CD4-positive, alpha-beta T cell (primary cell): ENCODE measurements around the gene SAMD4A. TPM values are rescaled to one million over a fixed set of nuclear protein-coding genes. Genes with fewer than 3 reads are reported as not detected.

Experiments used
- ATAC-seq: fragments of 200-7000 bp; cut with Tn5 transposase; one replicate; pipeline ENCODE4 v1.10.0; 2022; ENCODE audit warnings: mild to moderate bottlenecking; ENCODE audit not compliant: poor library complexity
- CTCF ChIA-PET: fragments of 350-600 bp; sonication (Branson Sonifier 250); formaldehyde crosslinking; loops from one replicate; lab custom pipeline; 2021; ENCODE audit warnings: antibody characterized with exemption, inconsistent platforms; lab: Charles Lee
- POLR2A ChIA-PET: fragments of 350-600 bp; sonication (Branson Sonifier 250); formaldehyde crosslinking; loops from one replicate; lab custom pipeline; 2021; ENCODE audit warnings: antibody characterized with exemption, inconsistent platforms; lab: Charles Lee
- DNase-seq, 14 experiments: peaks; one replicate each; pipeline ENCODE4 v3.0.0-alpha.2; 2013 to 2020; ENCODE audit warnings: mixed read lengths in 2 of 14
- H3K27ac ChIP-seq, 2 donors: one replicate each; pipeline versions ENCODE4 v1.5.1 to v1.7.0; 2013; ENCODE audit warnings: low read length in 2 of 2, low read depth in 1 of 2, mild to moderate bottlenecking in 1 of 2
- H3K27me3 ChIP-seq, 2 experiments: 1 replicate in 1 of 2; 2 replicates in 1 of 2; pipeline versions ENCODE4 v1.6.1 to v1.7.0; 2013; ENCODE audit warnings: low read length in 2 of 2, control low read depth in 1 of 2, mild to moderate bottlenecking in 1 of 2, moderate library complexity in 1 of 2; ENCODE audit not compliant: insufficient read depth in 2 of 2, control insufficient read depth in 1 of 2
- H3K36me3 ChIP-seq: one replicate; pipeline ENCODE4 v1.6.1; 2013; ENCODE audit warnings: low read length, control low read depth; ENCODE audit not compliant: insufficient read depth
- H3K4me1 ChIP-seq: one replicate; pipeline ENCODE4 v1.6.1; 2013; ENCODE audit warnings: low read length, control low read depth; ENCODE audit not compliant: insufficient read depth
- H3K4me3 ChIP-seq: one replicate; pipeline ENCODE4 v1.5.1; 2013; ENCODE audit warnings: mild to moderate bottlenecking, low read length, moderate library complexity
- H3K9me3 ChIP-seq, 2 experiments: 1 replicate in 1 of 2; 2 replicates in 1 of 2; pipeline versions ENCODE4 v1.6.1 to v1.7.0; 2013; ENCODE audit warnings: low read length in 2 of 2, mild to moderate bottlenecking in 2 of 2, control low read depth in 1 of 2, moderate library complexity in 1 of 2; ENCODE audit not compliant: control insufficient read depth in 1 of 2, insufficient read depth in 1 of 2
- H3K27ac Mint-ChIP-seq: one replicate; pipeline ENCODE4 v1.8.0; 2020; ENCODE audit warnings: mixed read lengths
- H3K27me3 Mint-ChIP-seq: one replicate; pipeline ENCODE4 v1.8.0; 2021; ENCODE audit warnings: mixed read lengths
- H3K36me3 Mint-ChIP-seq: one replicate; pipeline ENCODE4 v1.8.0; 2021; ENCODE audit warnings: low read depth, mixed read lengths
- H3K4me1 Mint-ChIP-seq: one replicate; pipeline ENCODE4 v1.8.0; 2021; ENCODE audit warnings: low read depth, mixed read lengths
- H3K4me3 Mint-ChIP-seq: one replicate; pipeline ENCODE4 v1.8.0; 2020; ENCODE audit warnings: mild to moderate bottlenecking, mixed read lengths
- H3K9me3 Mint-ChIP-seq: one replicate; pipeline ENCODE4 v1.8.0; 2020; ENCODE audit warnings: mixed read lengths
- CTCF ChIP-seq: fragments of 200-600 bp; IDR thresholded peaks from one replicate; pipeline ENCODE4 v1.8.0; 2022; ENCODE audit warnings: antibody characterized with exemption, mild to moderate bottlenecking
- intact Hi-C, 2 experiments: fragments of 100-400 bp; cut with DNase I in 1 of 2; cut with micrococcal nuclease in 1 of 2; formaldehyde crosslinking; loops; one replicate each; pipeline versions ENCODE4 v1.15.1 to v1.9.0; 2023 to 2025; cut with DNase I, micrococcal nuclease
- total RNA-seq, 174 experiments: library from RNA in 2 of 174; stranded (reverse) in 2 of 174; gene quantifications; one replicate each; pipeline ENCODE4 v1.2.3 and lab custom pipeline; 2021 to 2026

SAMD4A gene
- total RNA-seq, 2 experiments from 2014 or later = 1.9 to 2.3 TPM

- Histone ChIP-seq H3K4me1 (no peaks in the 10 kb centered on the region), H3K27me3 (no peaks in the 10 kb centered on the region), H3K9me3 (no peaks in the 10 kb centered on the region), H3K36me3 (no peaks in the 10 kb centered on the region), H3K27ac (no peak overlapping the region), H3K4me3 (no peak overlapping the region)
- no peak overlapping the region for H3K4me3 Mint-ChIP-seq
- intact Hi-C loops = no loop called here
- no peaks in the 10 kb centered on the region for H3K27me3 Mint-ChIP-seq
- H3K36me3 Mint-ChIP-seq = no peaks in the 10 kb centered on the region
- H3K27ac Mint-ChIP-seq = no peak overlapping the region
- H3K4me1 Mint-ChIP-seq = no peaks in the 10 kb centered on the region
- ChIA-PET CTCF (no interaction called here), POLR2A (no interaction called here)
- DNase-seq (no peak), ATAC-seq (no peak)
- TF ChIP-seq CTCF = no peak
- no peaks in the 10 kb centered on the region for H3K9me3 Mint-ChIP-seq
Measured at GRCh38 chr14:54686871-54687749, 120.2 kb downstream of the SAMD4A start.

- CTCF ChIA-PET = no interaction called here
- ATAC-seq (no peak), DNase-seq (no peak)
- Histone ChIP-seq H3K4me3 (no peak overlapping the region), H3K27ac (no peak overlapping the region), H3K9me3 (no peaks in the 10 kb centered on the region), H3K36me3 (no peaks in the 10 kb centered on the region), H3K4me1 (no peaks in the 10 kb centered on the region), H3K27me3 (no peaks in the 10 kb centered on the region)
- intact Hi-C loops = no loop called here
- H3K27ac Mint-ChIP-seq = no peak overlapping the region
- no peak for TF ChIP-seq CTCF
- H3K4me3 Mint-ChIP-seq = no peak overlapping the region
- H3K9me3 Mint-ChIP-seq = no peaks in the 10 kb centered on the region
- H3K4me1 Mint-ChIP-seq = no peaks in the 10 kb centered on the region
- POLR2A ChIA-PET = no interaction called here
- no peaks in the 10 kb centered on the region for H3K36me3 Mint-ChIP-seq
- no peaks in the 10 kb centered on the region for H3K27me3 Mint-ChIP-seq
Measured at GRCh38 chr14:54687750-54688119, 120.8 kb downstream of the SAMD4A start.

DNA sequence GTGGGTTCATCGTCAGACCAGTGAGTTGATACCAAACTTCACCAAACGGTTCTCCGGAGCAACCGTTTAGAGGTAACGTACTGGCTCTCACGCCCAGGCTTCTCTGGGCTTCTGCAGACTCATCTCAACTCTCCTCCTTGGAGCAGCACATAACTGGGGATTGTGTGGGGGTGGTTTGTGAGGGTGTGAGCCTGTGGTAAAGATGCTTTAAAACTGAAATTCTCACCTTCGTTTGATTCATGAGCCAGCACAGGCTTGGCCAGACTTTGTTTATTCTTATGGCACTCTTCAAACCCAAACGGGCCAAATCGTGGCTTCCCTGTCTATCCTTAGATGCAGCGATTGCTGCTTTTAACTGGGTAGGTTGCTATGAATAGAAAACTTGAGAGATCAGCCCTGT lies 121.3 kb downstream of the SAMD4A start:
- POLR2A ChIA-PET = no interaction called here
- H3K9me3 ChIP-seq = no peaks in the 10 kb centered on the region
- H3K36me3 ChIP-seq = no peaks in the 10 kb centered on the region
- Mint-ChIP-seq H3K9me3 (no peaks in the 10 kb centered on the region), H3K4me3 (no peak overlapping the region), H3K36me3 (no peaks in the 10 kb centered on the region), H3K27me3 (no peaks in the 10 kb centered on the region), H3K4me1 (no peaks in the 10 kb centered on the region), H3K27ac (no peak overlapping the region)
- H3K27me3 ChIP-seq = no peaks in the 10 kb centered on the region
- intact Hi-C loops = no loop called here
- TF ChIP-seq CTCF = no peak
- H3K27ac ChIP-seq = no peak overlapping the region
- DNase-seq (no peak), ATAC-seq (no peak)
- no peaks in the 10 kb centered on the region for H3K4me1 ChIP-seq
- CTCF ChIA-PET = no interaction called here
- no peak overlapping the region for H3K4me3 ChIP-seq
